IMR-90 (cell line): Measurements from ENCODE around the gene GATA2. TPM values are rescaled to one million over a fixed set of nuclear protein-coding genes. Genes with fewer than 3 reads are reported as not detected.

Experiments used
- ATAC-seq: fragments of 200-7000 bp; cut with Tn5 transposase; 2 replicates; pipeline ENCODE4 v1.9.1; 2020; ENCODE audit warnings: low read depth, mild to moderate bottlenecking, moderate library complexity
- BruUV-seq: library from RNA; stranded (reverse); fragments of 400-500 nt; replicated peaks from 2 replicates; lab custom pipeline; 2021; lab: Mats Ljungman, UMichigan
- CTCF ChIA-PET: fragments of 300-600 bp; formaldehyde crosslinking; extraction: SDS; loops from one replicate; lab custom pipeline; 2021; ENCODE audit warnings: antibody characterized with exemption; lab: Yijun Ruan, JAX
- POLR2A ChIA-PET: fragments of 300-600 bp; sonication (Branson Sonifier 250); formaldehyde crosslinking; loops from one replicate; lab custom pipeline; 2022; ENCODE audit warnings: antibody characterized with exemption; ENCODE audit not compliant: unreplicated experiment; lab: Charles Lee
- DNase-seq: peaks from one replicate; pipeline ENCODE4 v3.0.0; 2013
- H2AFZ ChIP-seq: replicated peaks from 2 replicates; pipeline ENCODE3; 2013; ENCODE audit warnings: low read length, mild to moderate bottlenecking; ENCODE audit not compliant: poor library complexity
- H2AK5ac ChIP-seq: 2 replicates; pipeline ENCODE4 v1.6.1; 2013; ENCODE audit warnings: low read depth, low read length, inconsistent platforms
- H2AK9ac ChIP-seq: replicated peaks from 2 replicates; pipeline ENCODE3; 2013; ENCODE audit warnings: mild to moderate bottlenecking, low read depth, low read length, moderate library complexity; ENCODE audit not compliant: poor library complexity
- H2BK120ac ChIP-seq: 2 replicates; pipeline ENCODE4 v1.6.1; 2013; ENCODE audit warnings: low read depth, low read length, inconsistent platforms
- H2BK15ac ChIP-seq: 3 replicates; pipeline ENCODE4 v1.6.1; 2013; ENCODE audit warnings: low read depth, low read length, inconsistent platforms
- H2BK20ac ChIP-seq: 2 replicates; pipeline ENCODE4 v1.6.1; 2013; ENCODE audit warnings: low read depth, mild to moderate bottlenecking, inconsistent platforms, low read length, moderate library complexity
- H2BK5ac ChIP-seq: 2 replicates; pipeline ENCODE4 v1.6.1; 2013; ENCODE audit warnings: mild to moderate bottlenecking, low read depth, low read length, inconsistent platforms; ENCODE audit not compliant: poor library complexity, severe bottlenecking
- H3K14ac ChIP-seq: replicated peaks from 2 replicates; pipeline ENCODE4 v1.6.1; 2013; ENCODE audit warnings: low read depth, low read length, inconsistent platforms
- H3K18ac ChIP-seq: 2 replicates; pipeline ENCODE4 v1.6.1; 2013; ENCODE audit warnings: low read depth, low read length, control low read depth
- H3K23ac ChIP-seq: 2 replicates; pipeline ENCODE4 v1.6.1; 2013; ENCODE audit warnings: low read depth, low read length, inconsistent platforms
- H3K27ac ChIP-seq: 2 replicates; pipeline ENCODE4 v1.5.1; 2013; ENCODE audit warnings: mild to moderate bottlenecking, control low read depth, low read length; ENCODE audit not compliant: insufficient read depth
- H3K27me3 ChIP-seq: 2 replicates; pipeline ENCODE4 v1.6.1; 2013; ENCODE audit warnings: low read length; ENCODE audit not compliant: control insufficient read depth, insufficient read depth
- H3K36me3 ChIP-seq: 2 replicates; pipeline ENCODE4 v1.6.1; 2013; ENCODE audit warnings: low read length, mixed read lengths; ENCODE audit not compliant: control insufficient read depth, insufficient read depth
- H3K4ac ChIP-seq: 2 replicates; pipeline ENCODE4 v1.6.1; 2013; ENCODE audit warnings: low read depth, low read length, inconsistent platforms
- H3K4me1 ChIP-seq: 2 replicates; pipeline ENCODE4 v1.6.1; 2013; ENCODE audit warnings: low read length, mixed read lengths; ENCODE audit not compliant: control insufficient read depth, insufficient read depth
- H3K4me2 ChIP-seq: 2 replicates; pipeline ENCODE4 v1.6.1; 2013; ENCODE audit warnings: low read depth, mild to moderate bottlenecking, control low read depth, low read length, moderate library complexity
- H3K4me3 ChIP-seq: 2 replicates; pipeline ENCODE4 v1.5.1; 2013; ENCODE audit warnings: low read depth, mild to moderate bottlenecking, control low read depth, low read length, moderate library complexity; ENCODE audit not compliant: insufficient read depth
- H3K56ac ChIP-seq: 2 replicates; pipeline ENCODE4 v1.6.1; 2013; ENCODE audit warnings: low read length, inconsistent platforms; ENCODE audit not compliant: insufficient read depth; ENCODE audit errors: extremely low read depth
- H3K79me1 ChIP-seq, 2 experiments: 2 replicates each; pipeline ENCODE4 v1.6.1; 2013; ENCODE audit warnings: low read length in 2 of 2, inconsistent platforms in 1 of 2, low read depth in 1 of 2
- H3K9ac ChIP-seq: 2 replicates; pipeline ENCODE4 v1.6.1; 2013; ENCODE audit warnings: low read depth, low read length, control low read depth
- H3K9me1 ChIP-seq: 2 replicates; pipeline ENCODE4 v1.6.1; 2013; ENCODE audit warnings: low read length, inconsistent platforms; ENCODE audit not compliant: insufficient read depth
- H3K9me3 ChIP-seq: 2 replicates; pipeline ENCODE4 v1.6.1; 2013; ENCODE audit warnings: low read length; ENCODE audit not compliant: control insufficient read depth, insufficient read depth
- H4K20me1 ChIP-seq: 2 replicates; pipeline ENCODE4 v1.6.1; 2013; ENCODE audit warnings: low read length, inconsistent platforms; ENCODE audit not compliant: insufficient read depth
- H4K5ac ChIP-seq: 2 replicates; pipeline ENCODE4 v1.6.1; 2013; ENCODE audit warnings: mild to moderate bottlenecking, low read depth, low read length, control low read depth
- H4K8ac ChIP-seq, 2 experiments: 2 replicates each; pipeline ENCODE4 v1.6.1; 2013; ENCODE audit warnings: low read depth in 2 of 2, low read length in 2 of 2, control low read depth in 1 of 2, inconsistent platforms in 1 of 2
- H4K91ac ChIP-seq: 2 replicates; pipeline ENCODE4 v1.6.1; 2013; ENCODE audit warnings: low read depth, low read length, inconsistent platforms; ENCODE audit not compliant: insufficient read depth
- CEBPB ChIP-seq: IDR thresholded peaks from 2 replicates; pipeline ENCODE4 v1.6.1; 2012; ENCODE audit warnings: low read depth, low read length, improper control_type of control experiment
- CTCF ChIP-seq: conservative IDR thresholded peaks from 2 replicates; pipeline ENCODE4 v1.5.1; 2012; ENCODE audit warnings: mild to moderate bottlenecking, low read depth, low read length, improper control_type of control experiment
- MAZ ChIP-seq: IDR thresholded peaks from 2 replicates; pipeline ENCODE4 v1.6.1; 2012; ENCODE audit warnings: low read depth, mild to moderate bottlenecking, low read length, improper control_type of control experiment, moderate library complexity, borderline replicate concordance
- MXI1 ChIP-seq: IDR thresholded peaks from 2 replicates; pipeline ENCODE4 v1.6.1; 2012; ENCODE audit warnings: low read depth, mild to moderate bottlenecking, low read length, moderate library complexity, borderline replicate concordance
- NFE2L2 ChIP-seq: fragments of 150-350 bp; IDR thresholded peaks from 2 replicates; pipeline ENCODE4 v1.6.1; 2016; ENCODE audit warnings: low read depth, mild to moderate bottlenecking, low read length
- RAD21 ChIP-seq: IDR thresholded peaks from 2 replicates; pipeline ENCODE4 v1.6.1; 2012; ENCODE audit warnings: low read length, improper control_type of control experiment
- RCOR1 ChIP-seq: IDR thresholded peaks from 2 replicates; pipeline ENCODE4 v1.6.1; 2012; ENCODE audit warnings: mild to moderate bottlenecking, low read length, improper control_type of control experiment; ENCODE audit not compliant: insufficient replicate concordance
- RFX5 ChIP-seq: IDR thresholded peaks from 2 replicates; pipeline ENCODE4 v1.8.0; 2012; ENCODE audit warnings: low read depth, mild to moderate bottlenecking, low read length, moderate library complexity
- SMC3 ChIP-seq: fragments of 150-350 bp; IDR thresholded peaks from 2 replicates; pipeline ENCODE4 v1.6.1; 2016; ENCODE audit warnings: low read depth, mild to moderate bottlenecking, antibody characterized with exemption, low read length, moderate library complexity
- USF2 ChIP-seq: fragments of 150-350 bp; IDR thresholded peaks from 2 replicates; pipeline ENCODE4 v1.6.1; 2017; ENCODE audit warnings: mild to moderate bottlenecking, antibody characterized with exemption, low read length, low read depth
- WGBS, 2 experiments: methylation state at CpG; one replicate each; pipeline versions ENCODE4 v1.1.5 to v1.1.7; 2013; ENCODE audit warnings: missing lambda C conversion rate in 2 of 2; ENCODE audit not compliant: insufficient read length in 1 of 2; ENCODE audit errors: extremely low coverage in 2 of 2; 5-methylcytosine and 5-hydroxymethylcytosine counted together
- dilution Hi-C: fragments of 300-500 bp; cut with HindIII; formaldehyde crosslinking; loops from one replicate; pipeline ENCODE4 v1.14.3; 2018; ENCODE audit warnings: low sequenced_read_pairs; ENCODE audit not compliant: unreplicated experiment
- in situ Hi-C: fragments of 300-500 bp; cut with MboI; formaldehyde crosslinking; loops from 3 replicates; pipeline ENCODE4 v1.14.3; 2019; ENCODE audit warnings: low sequenced_read_pairs, inconsistent platforms, mixed read lengths
- intact Hi-C: fragments of 100-400 bp; cut with micrococcal nuclease; formaldehyde crosslinking; loops from 2 replicates; pipeline ENCODE4 v1.10.0; 2022
- polyA plus RNA-seq, 3 experiments: library from polyadenylated mRNA; depleted of rRNA; stranded (reverse); fragments of >200 nt; gene quantifications; 2 replicates each; pipeline ENCODE4 v1.2.3, GENCODE V29; 2012; ENCODE audit warnings: low replicate concordance in 1 of 3
- total RNA-seq: library from RNA; depleted of rRNA; stranded (reverse); fragments of >200 nt; gene quantifications from 2 replicates; pipeline ENCODE4 v1.2.3, GENCODE V29; 2012

GATA2 gene
- total and polyA plus RNA-seq, 2 of the 4 experiments (the other 2 are of a cell fraction), result 2.2 to 13.5 TPM

- Histone ChIP-seq H2BK5ac (no peak overlapping the region), H3K27me3 (peaks cover 34% of the 10 kb centered on the region), H2AFZ (peak overlapping the region; percentile 83), H3K4ac (peak overlapping the region; percentile 44; the same call in 1 of the 2 replicates), H2BK15ac (no peak overlapping the region), H4K91ac (peak overlapping the region; percentile 33; the same call in 1 of the 2 replicates), H2BK20ac (no peak overlapping the region), H2AK9ac (peak overlapping the region; percentile 62), H3K4me3 (peak overlapping the region; percentile 57), H3K9me1 (0 out of 2 replicates have a peak, but pooled peaks cover 4% of the 10 kb centered on the region), H3K18ac (no peak overlapping the region), H3K14ac (no peak overlapping the region), H4K20me1 (peaks cover 16% of the 10 kb centered on the region), H3K27ac (no peak overlapping the region), H3K79me1 (peaks cover 3 to 5% of the 10 kb centered on the region in 2 experiments; a peak in 1 of 4 replicates), H2BK120ac (no peak overlapping the region), H3K56ac (no peak overlapping the region), H3K9ac (peak overlapping the region; percentile 13; the same call in 1 of the 2 replicates), H3K23ac (peak overlapping the region; percentile 87; the same call in 1 of the 2 replicates), H4K8ac (no peak overlapping the region), H2AK5ac (peak overlapping the region; percentile 63), H4K5ac (no peak overlapping the region), H3K36me3 (no peaks in the 10 kb centered on the region), H3K9me3 (no peaks in the 10 kb centered on the region; the same call in 1 of the 2 replicates), H3K4me2 (peak overlapping the region; percentile 78), H3K4me1 (peaks cover 5% of the 10 kb centered on the region)
- ChIA-PET POLR2A (no interaction called here), CTCF (interaction anchor here (0.7 to 1.1 kb wide), 7 partner anchors 13 to 330 kb away, joined by 3 to 4 read pairs (median 3); no protein-coding TSS in a partner anchor)
- dilution Hi-C loops, result no loop called here
- intact Hi-C loops, result loop anchor here (1.0 to 5.0 kb wide), 4 partner anchors 71 to 402 kb away; no protein-coding TSS in a partner anchor
- no peak for TF ChIP-seq USF2
- TF ChIP-seq MXI1, result peak; percentile 30; the same call in 1 of the 2 replicates
- peak; percentile 56 for TF ChIP-seq SMC3
- no peak for TF ChIP-seq NFE2L2
- TF ChIP-seq RFX5, result no peak
- TF ChIP-seq CTCF, result peak; percentile 54
- peak; percentile 67; the same call in 1 of the 2 replicates for TF ChIP-seq MAZ
- TF ChIP-seq RAD21, result peak; percentile 57
- TF ChIP-seq RCOR1, result no peak
- no peak for TF ChIP-seq CEBPB
- WGBS, 2 experiments, result 14% methylated on average over 21 of the region's 77 CpGs; no CpG with 5 or more reads in 1 of the 2 experiments
- in situ Hi-C loops, result no loop called here
- ATAC-seq, result peak; percentile 69
- no peak for DNase-seq
- no TSS peak for BruUV-seq
These were observed 4.5 kb upstream of the GATA2 start for GRCh38 chr3:128497305-128498126.
